HG03469 (cell line): ENCODE results near the gene POLR3A.
"Not testable (repeated sequence)": the region's sequence is repeated elsewhere in the genome, so short reads cannot be mapped to it uniquely, and the experiment has no call there.

Experiments used
- ATAC-seq: cut with Tn5 transposase; IDR thresholded peaks from one replicate; pipeline ENCODE4 v1.9.1; 2021; ENCODE audit warnings: mild to moderate bottlenecking, moderate library complexity, moderate number of reproducible peaks; ENCODE audit not compliant: unreplicated experiment

Gene POLR3A

DNA sequence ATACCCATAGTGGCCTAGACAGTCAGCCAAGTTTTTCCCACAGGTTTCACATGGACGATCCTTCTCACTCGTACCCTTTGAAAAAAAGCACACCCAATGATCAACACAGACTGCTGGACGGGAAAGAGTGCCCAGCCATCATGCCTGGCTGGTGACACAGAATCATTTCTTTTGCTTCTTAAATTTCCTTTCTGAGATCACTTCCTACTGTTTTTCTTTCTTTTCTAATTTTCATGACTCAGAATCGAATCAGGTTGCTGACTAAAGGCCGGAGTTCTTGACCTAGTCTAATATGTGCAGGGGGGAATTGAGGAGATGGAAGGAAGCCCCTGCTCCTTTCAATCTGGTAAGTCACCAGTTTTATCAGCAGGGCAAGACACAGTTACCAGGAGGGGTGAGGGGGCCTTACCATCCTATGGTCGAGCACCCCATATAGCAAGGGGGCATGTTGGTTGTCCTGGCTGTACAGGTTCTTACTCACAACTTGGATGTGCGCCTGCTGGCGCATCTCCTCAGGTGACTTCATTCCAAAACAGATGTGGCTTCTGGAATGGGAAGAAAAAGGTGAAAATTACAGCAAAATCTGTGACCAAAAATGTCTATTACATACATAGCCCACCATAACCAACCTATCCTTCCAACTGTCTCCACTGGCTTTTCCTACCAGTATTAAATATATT is 3.5 kb downstream of the POLR3A start:
- no peak for ATAC-seq

DNA sequence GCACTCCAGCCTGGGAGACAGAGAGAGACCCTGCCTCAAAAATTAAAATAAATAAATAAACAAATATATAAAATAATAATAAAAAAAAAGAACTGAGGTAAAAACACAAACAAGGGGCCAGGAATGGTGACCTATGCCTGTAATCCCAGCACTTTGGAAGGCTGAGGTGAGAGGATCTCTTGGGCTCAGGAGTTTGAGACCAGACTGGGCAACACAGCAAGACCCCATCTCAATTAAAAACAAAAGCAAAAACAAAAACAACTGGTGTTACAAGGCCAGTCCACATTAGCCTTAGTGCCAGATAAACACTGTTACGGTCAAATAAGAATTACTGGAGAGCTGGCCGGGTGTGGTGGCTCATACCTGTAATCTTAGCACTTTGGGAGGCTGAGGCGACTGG is 5.6 kb downstream of the POLR3A start:
- no peak for ATAC-seq

DNA sequence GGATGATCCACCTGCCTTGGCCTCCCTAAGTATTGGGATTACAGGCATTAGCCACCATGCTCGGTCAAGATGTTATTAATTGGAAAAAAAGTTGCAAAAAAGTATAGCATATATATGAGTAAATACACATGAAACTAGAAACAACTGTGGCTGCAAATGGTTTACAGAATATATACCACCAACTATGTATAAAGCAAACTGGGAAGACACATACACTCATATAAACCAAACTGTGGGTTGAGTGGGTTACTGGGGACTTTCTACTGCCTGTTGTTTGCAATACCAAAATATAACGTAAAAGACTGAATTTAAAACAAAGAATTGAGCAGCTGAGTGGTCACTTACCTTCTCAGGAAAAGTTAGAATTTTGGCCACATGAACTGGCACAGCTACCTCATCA is 8.1 kb downstream of the POLR3A start:
- ATAC-seq, result no peak

DNA sequence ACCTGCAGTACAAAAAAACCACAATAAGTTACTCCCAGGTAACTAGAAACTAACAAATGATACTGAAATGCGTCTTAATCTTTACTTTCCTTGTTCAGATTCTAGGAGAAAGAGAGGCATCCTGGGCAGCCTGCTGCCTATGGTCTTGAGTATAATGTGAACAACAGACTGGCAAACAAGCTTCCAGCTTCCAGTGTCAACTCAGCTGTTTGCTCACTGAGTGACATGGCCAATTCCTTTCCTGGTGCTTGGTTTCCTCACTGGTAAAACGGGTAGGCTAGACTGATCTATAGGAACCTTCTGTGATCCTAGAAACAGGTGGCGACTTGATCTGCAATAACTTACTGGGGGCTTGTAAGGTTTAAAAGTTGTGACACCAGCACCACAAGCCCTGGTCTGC is 10.1 kb downstream of the POLR3A start:
- ATAC-seq, result no peak

DNA sequence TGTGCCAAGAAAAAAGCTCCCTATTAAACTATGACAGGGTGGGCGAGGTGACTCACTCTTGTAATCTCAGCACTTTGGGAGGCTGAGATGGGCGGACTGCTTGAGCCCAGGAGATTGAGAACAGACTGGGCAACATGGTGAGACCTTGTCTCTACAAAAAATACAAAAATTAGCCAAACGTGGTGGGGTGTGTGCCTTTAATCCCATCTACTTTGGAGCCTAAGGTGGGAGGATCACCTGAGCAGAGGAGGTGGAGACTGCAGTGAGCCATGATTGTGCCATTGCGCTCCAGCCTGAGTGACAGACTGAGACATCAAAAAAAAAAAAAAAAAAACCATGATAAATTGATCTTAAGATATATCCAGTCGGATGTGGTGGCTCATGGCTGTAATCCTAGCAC is 11.5 kb downstream of the POLR3A start:
- ATAC-seq, result no peak

DNA sequence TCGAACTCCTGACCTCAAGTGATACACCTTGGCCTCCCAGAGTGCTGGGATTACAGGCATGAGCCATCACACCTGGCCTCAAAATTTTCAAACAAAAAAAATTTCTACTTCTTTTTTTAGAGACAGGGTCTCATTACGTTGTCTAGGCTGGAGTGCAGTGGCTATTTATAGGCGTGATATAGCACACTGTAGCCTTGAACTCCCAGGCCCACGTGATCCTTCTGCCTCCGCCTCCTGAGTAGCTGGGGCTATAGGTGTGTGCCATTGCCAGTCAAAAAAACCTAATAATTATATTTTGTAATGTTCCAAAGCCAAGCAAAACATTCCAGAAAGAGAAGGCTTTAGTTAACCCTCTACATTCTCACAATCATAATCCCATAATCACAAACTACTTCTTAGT is 13.8 kb downstream of the POLR3A start:
- ATAC-seq, result no peak

DNA sequence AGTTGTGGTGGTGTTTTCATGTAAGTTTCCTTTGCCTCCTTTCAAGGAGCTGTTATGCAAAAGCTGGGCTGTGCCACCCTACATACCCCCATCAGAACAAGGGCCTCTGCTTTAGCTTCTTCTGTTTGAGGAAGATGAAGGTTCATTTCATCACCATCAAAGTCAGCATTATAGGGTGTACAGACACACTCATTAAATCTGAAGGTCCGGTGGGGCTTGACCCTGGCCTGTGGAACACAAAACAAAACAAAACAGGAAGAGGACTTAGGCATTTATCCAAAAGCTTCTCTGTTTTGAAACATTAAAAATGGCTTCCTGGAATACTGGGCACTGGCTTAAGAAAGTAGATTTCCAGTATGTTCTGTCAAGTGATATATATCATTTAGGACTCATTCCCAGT is 15.8 kb downstream of the POLR3A start:
- ATAC-seq, result no peak

DNA sequence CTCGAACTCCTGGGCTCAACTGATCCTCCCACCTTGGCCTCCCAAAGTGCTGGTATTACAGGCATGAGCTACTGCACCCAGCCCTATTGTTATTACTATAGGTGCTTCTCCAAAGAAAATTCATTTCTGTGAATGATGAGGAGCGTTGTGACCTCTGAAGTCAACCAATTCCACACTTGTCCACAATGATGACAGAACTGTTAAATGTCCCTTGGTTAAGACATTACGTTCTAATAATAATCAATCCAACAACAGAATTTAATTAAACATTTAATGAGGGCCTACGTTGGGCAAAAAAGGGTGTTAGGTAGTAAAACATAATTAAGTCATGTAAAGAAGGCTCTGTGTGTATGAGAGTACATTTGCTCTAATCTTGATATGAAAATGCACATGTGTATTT is 18.2 kb downstream of the POLR3A start:
- no peak for ATAC-seq

DNA sequence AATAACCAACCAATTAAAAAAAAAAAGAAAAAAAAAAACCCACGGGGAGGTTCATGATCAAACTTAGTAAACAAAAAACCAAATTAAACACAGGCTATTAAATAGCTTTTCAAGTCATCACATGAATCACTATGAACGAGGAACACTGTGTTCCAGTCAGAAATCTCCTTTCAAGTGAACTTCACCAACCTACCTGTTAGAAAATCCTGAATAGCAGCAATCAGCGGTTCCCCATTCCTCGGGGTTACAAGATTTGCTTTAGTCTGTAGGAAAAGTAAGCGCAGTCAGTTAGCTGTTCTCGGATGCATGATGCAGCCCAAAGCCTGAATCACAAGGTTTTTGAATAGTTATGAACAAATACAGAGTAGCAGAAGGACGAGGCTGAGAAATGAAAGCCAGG is 19.0 kb downstream of the POLR3A start:
- no peak for ATAC-seq

DNA sequence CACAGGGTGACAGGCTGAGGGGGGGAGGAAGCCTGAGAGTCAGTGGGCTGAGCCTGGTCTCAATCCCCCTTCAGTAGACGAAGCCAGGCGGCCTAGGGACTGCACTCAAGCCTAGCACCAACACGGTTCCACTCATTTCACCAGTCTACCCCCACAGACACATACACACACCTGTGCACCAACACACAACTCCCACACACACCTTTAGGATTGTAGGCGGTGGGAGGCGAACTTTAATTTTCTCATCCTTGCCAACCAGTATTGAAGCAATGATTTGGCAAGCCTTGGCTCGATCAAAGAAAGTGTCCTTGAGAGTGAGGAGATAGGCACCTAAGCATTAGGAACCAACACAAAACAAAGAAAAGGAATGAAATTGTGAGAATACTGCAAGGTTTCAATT is 19.7 kb downstream of the POLR3A start:
- no peak for ATAC-seq

DNA sequence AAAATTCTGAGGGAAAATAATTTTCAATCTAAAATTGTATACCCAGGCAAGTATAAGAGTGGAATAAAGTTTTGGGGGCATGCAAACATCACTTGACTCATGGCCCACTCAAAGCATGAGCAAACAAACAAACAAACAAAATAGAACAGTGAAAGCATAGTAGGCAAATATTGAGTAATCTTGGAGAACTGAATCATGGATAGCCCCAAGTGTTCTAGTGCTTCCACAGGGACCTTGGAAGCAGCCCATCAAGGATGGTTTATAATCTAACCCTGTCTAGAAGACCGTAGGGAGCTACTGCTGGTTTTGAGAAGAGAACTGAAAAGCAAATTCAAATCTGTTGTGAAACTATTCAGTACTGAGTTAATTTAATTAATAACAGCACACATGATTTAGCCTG is 22.1 kb downstream of the POLR3A start:
- ATAC-seq, result no peak

DNA sequence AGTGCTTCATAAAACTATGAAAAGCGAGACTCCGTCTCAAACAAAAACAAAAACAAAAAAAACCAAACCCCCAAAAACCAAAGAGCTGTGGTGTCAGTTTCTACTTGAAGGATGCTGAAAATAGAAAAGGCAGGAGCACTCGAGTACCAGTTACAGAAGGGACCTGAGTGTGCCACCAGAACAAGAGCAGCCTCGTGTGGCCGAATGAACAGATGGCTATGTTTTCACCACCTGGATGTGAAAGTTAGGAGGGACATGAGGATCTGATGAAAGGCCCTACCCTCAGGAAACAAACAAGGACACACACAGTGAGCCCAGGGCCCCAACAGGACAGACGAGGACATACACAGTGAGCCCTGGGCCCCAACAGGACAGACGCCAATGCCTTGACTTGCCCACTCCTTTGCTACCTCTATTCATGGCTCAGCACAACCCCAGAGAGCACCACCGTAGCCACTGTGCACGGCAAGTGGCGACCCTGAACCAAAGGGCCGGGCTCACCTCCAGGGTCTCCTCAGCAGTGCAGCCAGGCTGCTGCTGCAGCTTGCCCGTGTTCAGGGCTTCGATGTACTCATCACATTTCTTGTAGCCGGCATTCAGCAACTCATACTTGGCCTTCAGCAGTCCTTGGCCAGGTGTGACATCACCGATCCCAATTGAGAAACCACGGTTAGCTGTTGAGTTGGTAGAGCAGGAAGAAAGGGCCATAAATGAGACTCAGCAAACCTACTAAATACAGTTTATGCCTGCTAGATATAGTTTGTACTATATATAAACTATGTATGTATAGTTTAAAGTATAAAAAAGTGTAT is 24.9 kb downstream of the POLR3A start:
- no peak for ATAC-seq

DNA sequence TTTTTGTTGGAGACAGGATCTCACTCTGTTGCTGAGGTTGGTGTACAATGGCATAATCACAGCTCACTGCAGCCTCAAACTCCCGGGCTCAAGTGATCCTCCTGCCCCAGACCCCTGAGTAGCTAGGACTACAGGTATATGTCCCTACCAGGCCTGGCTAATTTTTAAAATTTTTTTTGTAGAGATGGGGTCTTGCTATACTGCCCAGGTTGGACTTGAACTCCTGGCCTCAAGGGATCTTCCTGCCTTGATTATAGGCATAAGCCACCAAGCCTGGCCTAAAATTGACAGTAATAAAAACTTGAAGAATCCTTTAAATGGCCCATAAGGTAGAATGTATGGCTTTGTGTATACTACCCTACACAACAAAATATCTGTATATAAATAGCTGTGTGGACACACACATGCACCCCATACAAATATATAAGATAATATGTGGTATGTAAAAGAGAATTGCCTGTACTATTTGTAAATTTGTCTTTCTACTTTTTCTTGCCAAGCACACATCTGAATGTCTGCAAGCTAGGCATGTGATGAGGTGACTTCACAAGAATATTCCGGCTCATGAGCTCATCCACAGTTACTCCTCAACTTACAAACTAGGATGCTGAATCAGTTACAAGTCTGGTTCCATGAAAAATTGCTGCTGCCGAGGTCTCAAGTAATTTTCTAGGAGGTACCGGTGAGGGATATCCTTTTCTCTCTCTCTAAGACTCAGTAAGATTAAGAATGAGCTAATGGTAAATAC is 26.6 kb downstream of the POLR3A start:
- ATAC-seq, result no peak

DNA sequence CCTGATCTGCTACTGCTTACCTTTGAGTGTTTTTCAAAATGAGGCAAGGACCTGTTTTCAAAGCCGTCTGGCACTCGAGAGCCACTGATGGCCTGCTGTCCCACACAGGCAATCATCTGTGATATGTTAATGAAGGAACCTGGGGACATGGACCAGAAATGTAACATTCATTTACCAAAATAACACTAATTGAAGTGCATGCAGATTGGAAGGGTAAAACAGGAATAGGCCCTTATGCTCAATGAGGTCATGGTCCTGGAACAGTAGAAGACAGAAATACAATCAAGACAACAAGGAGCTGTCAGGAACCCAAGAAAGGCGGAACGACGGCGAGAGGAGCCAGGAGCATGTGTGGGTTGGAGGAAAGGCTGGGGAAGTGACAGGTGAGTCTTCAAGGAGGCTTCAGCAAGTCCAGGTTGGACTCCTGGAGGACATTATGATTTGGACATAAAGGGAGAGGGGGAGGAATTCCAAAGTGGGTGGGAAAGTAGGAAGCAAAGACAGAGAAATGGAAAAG is 28.3 kb downstream of the POLR3A start:
- no peak for ATAC-seq

DNA sequence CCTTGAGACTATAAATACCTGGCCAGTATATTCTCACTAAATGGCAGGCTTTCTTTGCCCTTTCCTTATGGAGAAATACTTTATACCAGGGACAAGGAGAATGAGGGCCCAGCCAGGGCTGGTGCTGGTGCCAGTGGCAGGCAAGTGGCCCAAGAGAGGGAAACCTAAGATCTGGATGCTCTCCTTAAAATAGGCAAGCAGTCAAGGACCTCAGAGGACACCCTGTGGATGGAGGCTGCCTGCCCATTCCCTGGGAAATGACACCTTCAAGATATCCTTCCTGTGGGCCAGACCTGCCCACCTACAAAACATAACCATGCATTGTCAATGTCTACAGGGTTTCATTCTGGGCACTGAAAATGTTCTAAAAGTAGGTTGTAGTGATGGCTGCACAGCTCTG is 29.1 kb downstream of the POLR3A start:
- ATAC-seq, result no peak

DNA sequence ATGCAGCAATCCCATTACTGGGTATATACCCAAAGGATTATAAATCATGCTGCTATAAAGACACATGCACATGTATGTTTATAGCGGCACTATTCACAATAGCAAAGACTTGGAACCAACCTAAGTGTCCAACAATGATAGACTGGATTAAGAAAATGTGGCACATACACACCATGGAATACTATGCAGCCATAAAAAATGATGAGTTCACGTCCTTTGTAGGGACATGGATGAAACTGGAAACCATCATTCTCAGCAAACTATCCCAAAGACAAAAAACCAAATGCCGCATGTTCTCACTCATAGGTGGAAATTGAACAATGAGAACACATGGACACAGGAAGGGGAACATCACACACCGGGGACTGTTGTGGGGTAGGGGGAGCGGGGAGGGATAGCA is 30.5 kb downstream of the POLR3A start:
- ATAC-seq, result not testable (repeated sequence)

DNA sequence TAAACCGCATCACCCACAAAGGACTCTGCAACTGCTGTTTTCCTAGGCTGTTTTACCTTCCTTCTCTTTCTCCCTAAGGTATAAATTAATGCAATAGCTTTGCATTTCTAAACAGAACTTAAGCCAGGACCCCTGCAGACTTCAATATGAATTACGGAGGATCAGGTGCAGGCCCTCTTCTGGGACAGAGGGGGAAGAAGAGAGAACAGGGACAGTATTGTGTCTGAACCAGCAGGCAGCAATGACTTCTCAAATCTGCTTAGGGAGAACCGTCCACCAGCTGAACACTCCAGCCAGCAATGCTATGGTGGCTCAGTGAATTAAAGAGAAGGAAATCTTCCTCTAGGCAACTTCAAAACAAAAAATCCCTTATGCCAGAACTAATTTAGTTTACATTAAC is 35.7 kb downstream of the POLR3A start:
- no peak for ATAC-seq

DNA sequence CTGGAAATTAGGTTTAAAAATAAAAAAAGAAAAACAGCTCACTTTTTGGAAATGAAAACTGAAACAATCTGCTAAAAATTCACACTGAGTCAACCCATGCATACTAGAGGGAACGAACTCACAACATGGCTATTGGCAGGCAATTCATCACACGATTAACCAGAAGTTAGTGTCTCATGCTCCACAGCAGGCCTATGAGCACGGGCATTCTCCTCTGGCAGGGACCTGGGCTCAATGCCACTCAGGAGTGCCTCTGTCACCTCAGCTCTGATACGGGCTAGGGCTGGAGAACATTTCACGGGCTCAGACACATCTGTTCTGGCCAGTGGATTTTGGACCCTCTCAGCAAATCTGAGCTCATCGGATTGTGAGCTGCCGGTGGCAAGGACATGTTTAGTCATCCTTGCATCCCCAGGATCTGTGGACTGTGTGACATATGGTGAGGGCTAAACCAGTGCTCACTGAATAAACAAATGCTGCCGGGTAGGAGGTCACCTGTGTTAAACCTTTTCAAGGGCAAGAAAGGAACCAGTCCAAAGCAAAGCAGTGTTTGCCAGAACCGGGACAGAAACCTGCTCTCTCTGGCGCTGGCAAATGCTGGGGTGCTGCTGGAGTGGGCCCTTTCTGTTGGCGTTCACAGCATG is 40.1 kb downstream of the POLR3A start:
- no peak for ATAC-seq

DNA sequence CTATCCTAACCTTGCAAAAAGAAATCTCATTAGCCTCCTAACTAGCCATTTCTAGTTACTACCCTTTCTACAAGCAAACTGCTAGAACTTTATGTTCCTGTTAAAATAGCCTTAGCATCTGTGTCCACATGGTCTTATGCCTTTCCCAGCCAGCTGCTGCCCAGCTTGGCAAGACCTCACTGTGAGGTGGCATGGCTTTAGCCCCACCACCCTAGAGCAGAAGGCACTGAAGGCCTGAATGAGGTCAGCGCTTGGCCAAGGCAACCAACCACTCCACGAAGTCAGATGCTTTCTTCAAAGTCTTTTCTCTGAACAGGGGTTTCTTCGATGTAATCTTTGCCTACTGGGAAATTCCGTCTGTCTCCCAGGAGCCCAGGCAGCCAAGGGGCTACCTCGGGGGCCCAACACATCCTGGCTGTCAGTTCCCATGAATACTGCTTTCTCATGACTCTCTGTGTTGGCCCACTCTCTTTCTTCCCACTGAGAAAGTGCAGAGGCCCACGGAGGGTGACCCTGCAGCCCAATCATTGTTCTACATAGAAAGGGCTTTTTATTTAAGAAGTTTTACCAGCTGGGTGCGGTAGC is 41.6 kb downstream of the POLR3A start:
- ATAC-seq, result no peak

DNA sequence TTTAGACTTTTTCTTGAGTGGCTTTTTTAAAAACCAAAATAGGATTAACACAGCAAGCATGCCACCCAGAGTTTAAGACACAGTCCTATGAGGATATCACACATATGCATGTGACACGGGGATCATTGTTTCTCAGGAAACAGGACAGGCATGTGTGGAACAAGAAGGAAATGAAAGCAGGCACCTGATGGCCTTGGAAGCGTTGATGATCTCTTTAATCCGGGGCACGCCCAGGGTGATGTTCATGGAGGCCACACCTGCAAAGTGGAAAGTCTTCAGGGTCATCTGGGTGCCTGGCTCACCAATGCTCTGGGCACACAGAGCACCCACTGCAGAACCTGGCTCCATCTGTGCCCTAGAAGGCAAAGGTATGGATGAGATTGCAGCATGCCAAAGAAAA is 44.3 kb downstream of the POLR3A start:
- ATAC-seq, result no peak
